Myocyte (in vitro differentiated cells): Measurements from ENCODE around the gene KRT7. TPM values are rescaled to one million over a fixed set of nuclear protein-coding genes. Genes with fewer than 3 reads are reported as not detected.

Experiments used
- DNase-seq: peaks from one replicate; pipeline ENCODE4 v3.0.0-alpha.2; 2012; ENCODE audit warnings: low read depth
- total RNA-seq: library from RNA; depleted of rRNA; stranded (reverse); fragments of >200 nt; gene quantifications from 2 replicates; pipeline ENCODE4 v1.2.3, GENCODE V29; 2014

Gene KRT7
- total RNA-seq, 1 donor from 2014 or later, result 6.6 TPM

DNA sequence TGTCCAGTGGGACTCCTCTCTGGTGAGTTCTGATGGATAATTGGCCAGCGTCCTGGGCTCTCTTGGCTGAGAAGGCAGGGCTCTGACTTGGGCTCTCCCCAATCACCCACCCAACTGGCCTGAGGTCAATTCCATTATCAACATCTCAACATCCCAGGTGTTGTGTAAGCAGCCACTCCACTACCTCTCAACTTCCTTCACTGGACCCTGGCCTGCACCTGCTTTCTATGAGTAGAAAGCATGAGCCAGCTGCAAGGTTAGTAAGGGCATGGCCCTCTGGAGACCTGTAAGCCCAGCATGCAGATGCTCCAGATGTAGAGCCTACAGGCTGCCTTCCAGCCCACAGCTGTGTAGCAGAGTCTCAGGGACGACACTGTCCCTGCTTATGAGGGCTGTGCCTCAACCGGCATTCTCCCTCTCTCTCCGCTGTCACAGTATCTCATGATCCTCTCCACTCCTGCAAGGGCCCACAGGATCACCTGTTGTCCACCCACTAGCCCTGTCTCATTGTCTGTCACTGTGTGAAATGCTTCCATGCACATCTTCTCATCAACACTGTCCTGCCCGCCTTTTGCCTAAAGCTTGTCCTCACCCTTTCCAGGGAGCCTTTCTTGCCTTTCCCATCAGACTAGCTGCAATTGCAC, 63.7 kb downstream of the KRT7 start:
- DNase-seq, result no peak

Other genes with a start within 250 kb of the KRT7 start
- 64.9 and 96.8 TPM in 2 replicates for gene TAMALIN, start 226.3 kb upstream of the KRT7 start, total RNA-seq
- gene NR4A1, start 181.8 kb upstream of the KRT7 start, total RNA-seq, result 3.4 and 5.5 TPM in 2 replicates
- 93.8 and 105 TPM in 2 replicates for gene ATG101, start 163.3 kb upstream of the KRT7 start, total RNA-seq
- gene SMIM41, start 153.5 kb upstream of the KRT7 start, total RNA-seq, result not detected in 2 replicates
- gene KRT80, start 41.2 kb upstream of the KRT7 start, total RNA-seq, result 46.3 and 68.4 TPM in 2 replicates
- 5.2 and 20.9 TPM in 2 replicates for gene KRT86, start 41.4 kb downstream of the KRT7 start, total RNA-seq
- 0.08 TPM in 1 of 2 replicates, not detected in the other for gene KRT81, start 58.3 kb downstream of the KRT7 start, total RNA-seq
- not detected in 2 replicates for gene KRT83, start 88.2 kb downstream of the KRT7 start, total RNA-seq
- gene KRT85, start 134.2 kb downstream of the KRT7 start, total RNA-seq, result not detected in 2 replicates
- not detected in 2 replicates for gene KRT84, start 152.4 kb downstream of the KRT7 start, total RNA-seq
- gene KRT82, start 173.1 kb downstream of the KRT7 start, total RNA-seq, result not detected in 2 replicates
- gene KRT75, start 201.1 kb downstream of the KRT7 start, total RNA-seq, result not detected in 2 replicates
- not detected in 2 replicates for gene KRT6B, start 218.9 kb downstream of the KRT7 start, total RNA-seq
- not detected in 2 replicates for gene KRT6C, start 240.6 kb downstream of the KRT7 start, total RNA-seq